Cortex of kidney (tissue), 1 donor: ENCODE data around the gene MACROD2.
"Not testable (repeated sequence)": the region's sequence is repeated elsewhere in the genome, so short reads cannot be mapped to it uniquely, and the experiment has no call there.

ENCODE experiments used
- DNase-seq: peaks from one replicate; lab custom pipeline; 2025; lab: John Stamatoyannopoulos, UW

MACROD2 gene

DNA sequence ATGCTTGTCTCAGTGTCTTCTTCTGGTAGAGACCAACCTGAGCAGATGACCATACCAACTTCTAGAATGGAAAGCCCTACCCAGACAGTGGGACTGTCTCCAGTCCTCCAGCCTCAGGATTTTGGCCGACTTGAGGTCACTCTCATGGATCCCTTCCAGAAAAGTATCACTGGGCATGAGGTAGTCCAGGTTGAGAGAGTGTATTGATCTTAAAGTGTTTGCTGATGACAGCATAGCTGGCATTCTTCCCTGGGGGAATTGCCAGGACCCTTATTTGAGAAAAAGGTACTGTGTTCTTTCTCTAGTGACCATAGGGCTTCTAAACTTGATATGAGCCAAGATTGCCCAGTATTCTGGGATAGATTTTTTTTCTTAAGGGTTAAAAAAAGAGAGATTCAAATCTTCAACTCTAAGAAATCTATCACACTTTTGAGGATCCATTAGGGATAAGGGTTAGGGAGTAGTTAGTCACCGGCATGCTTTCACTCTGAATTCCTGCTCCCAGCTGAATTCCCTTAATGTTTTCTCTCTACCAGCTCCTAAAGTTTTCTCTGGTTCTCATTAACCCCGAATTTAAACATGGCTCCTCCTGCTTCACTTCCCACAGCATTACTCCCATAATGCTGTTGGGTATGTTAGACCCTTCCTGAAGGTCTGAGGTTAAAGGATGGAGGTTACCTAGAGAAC is 415.7 kb downstream of the MACROD2 start:
- DNase-seq, result no peak

DNA sequence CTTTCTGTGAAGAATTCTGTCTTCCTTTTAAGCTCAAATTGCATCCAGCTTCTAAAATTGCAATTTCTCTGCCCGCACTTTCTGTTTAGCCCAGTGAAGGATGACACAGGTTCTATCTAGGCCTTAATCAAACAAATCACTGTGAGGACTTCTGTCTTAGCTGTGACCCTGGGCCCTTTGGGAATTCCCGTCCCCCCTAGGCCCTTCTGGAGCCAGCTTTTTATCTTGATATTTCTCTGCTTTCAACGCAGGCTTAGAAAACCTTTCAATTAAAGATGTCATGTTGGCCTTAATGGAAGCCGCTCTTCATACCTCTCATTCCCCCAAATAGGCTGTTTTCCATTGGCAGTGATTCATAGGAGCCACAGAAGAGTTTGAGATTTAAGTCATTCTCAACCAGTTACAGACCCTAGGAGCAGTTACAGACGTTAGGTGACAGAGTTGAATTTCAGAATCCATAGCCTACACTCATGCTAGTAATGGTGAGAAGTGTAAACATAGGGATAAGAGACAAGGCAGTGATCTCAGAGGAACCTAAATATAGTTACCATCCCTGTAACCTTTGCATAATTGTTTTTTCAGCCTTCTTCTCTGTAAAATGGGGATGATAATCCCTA is 416.9 kb downstream of the MACROD2 start:
- no peak for DNase-seq

DNA sequence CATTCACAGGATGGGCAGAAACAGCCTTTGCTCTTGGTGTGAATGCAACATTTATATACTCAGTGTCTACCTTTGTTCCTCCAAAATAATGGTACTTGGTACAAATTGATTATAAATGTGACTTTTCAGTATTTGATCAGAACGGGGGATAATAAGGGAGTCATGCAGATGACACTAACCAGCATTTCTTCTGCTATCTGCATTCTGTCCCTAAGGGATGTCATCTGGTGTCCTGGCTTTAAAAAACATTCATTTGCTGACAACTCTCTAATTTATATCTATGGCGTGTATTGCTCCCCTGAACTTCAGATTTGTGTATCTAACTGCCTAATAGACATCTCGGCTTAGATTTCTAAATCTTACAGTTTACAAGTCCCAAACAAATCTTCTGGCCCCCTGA is 418.5 kb downstream of the MACROD2 start:
- no peak for DNase-seq

DNA sequence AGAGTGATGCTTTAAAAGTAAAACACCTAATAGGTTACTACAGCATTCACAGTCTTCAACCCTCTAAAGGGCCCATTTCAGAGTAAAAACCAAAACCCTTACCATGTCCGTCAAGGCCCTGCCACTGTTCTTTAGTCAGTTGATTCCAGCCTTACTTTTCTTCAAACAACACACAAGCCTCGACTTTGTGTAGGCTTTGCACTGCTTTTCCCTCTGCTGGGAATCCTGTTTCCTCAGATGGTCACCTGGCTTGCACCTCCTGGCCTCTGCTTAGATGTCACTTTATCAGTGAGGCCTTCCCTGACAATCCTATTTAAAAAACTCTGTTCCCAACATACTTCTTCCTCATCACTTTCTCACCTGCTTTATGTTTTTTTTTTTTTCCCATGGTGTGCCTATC is 419.2 kb downstream of the MACROD2 start:
- no peak for DNase-seq

GRCh38 chr20:14415467-14415866 is 420.2 kb downstream of the MACROD2 start:
- DNase-seq, result no peak

DNA sequence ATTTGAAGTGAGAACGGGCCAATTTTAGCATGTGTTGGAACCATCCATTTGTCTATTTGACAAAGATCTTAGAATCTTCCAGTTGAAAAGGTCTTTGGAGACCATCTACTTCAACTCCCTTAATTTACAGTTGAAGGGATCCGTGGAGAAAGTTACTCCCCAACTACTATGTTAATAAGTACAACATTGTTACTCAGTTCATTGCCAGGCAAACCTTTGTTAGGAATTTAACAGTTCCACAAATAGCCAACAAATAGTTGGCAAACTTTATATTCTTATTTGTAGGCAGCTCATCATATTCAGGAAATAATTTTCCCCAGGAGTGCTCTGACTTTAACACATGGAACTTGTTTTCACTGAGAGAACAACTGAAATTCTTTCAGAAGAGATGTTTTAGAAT is 423.1 kb downstream of the MACROD2 start:
- DNase-seq, result no peak

GRCh38 chr20:14422892-14423291 is 427.6 kb downstream of the MACROD2 start:
- DNase-seq, result no peak

- no peak for DNase-seq
Measured at GRCh38 chr20:14431568-14431967, 436.3 kb downstream of the MACROD2 start.

- no peak for DNase-seq
Measured at GRCh38 chr20:14432085-14432484, 436.8 kb downstream of the MACROD2 start.

- DNase-seq, result no peak
Measured at GRCh38 chr20:14432597-14432996, 437.3 kb downstream of the MACROD2 start.

GRCh38 chr20:14434384-14435136 is 439.2 kb downstream of the MACROD2 start:
- DNase-seq, result no peak

DNA sequence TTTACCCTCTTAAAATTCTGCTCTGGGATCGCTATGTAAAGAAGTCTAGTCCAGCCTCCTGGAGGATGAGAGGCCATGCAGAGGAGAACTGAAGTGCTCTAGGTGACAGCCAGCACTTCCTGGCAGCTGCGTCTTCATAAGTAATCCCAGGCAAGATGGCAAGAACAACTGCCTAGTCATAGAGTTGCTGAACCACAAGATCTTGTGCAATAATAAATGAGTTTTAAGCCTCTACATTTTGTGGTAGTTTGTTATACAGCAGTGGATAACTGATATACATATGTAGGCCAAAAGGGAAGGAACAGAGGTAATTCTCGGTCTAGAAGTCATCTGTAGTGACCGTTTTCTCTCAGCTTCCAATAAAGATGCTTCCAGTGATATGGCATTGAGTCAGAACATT is 445.9 kb downstream of the MACROD2 start:
- DNase-seq, result no peak

GRCh38 chr20:14444106-14444505 is 448.8 kb downstream of the MACROD2 start:
- DNase-seq, result no peak

GRCh38 chr20:14445310-14445709 is 450.0 kb downstream of the MACROD2 start:
- no peak for DNase-seq

DNA sequence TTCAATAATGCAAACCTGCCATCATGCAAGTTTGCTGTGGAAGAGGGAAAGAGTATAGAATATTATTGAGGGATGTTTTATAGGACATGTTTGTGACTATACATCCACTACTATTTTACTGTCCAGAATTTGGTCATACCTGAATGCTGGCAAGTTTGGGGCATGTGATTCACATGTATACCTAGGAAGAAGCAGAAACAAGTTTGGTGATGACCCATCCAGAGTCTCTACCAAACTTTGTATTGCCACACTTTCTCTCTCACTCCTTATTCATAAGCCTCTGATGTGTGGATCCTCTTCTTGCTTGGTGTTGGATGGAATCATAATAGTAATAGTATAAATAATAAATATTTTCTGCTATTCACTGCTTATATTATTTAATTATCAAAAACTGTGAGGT is 450.6 kb downstream of the MACROD2 start:
- no peak for DNase-seq

DNA sequence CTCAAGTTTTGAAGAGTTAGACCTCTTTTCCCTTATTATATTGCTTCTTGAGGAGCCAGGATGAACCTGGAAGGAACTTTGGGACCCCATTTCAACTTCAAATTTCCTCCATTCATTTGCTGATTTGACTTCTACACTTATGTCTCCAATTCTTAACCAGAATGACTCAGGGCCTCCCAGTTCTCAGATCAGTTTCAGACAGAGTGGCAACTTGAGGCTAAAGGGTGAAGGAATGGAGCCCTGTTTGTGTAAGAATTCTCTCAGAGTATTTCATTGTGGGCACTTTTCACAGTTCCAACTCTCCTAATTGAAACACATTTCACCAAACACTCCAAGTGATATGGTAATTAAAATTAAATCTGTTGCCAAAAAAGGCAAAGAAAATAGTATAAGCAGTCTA is 451.1 kb downstream of the MACROD2 start:
- DNase-seq, result no peak

GRCh38 chr20:14449323-14449722 is 454.0 kb downstream of the MACROD2 start:
- no peak for DNase-seq

GRCh38 chr20:14450256-14450655 is 454.9 kb downstream of the MACROD2 start:
- DNase-seq, result no peak

DNA sequence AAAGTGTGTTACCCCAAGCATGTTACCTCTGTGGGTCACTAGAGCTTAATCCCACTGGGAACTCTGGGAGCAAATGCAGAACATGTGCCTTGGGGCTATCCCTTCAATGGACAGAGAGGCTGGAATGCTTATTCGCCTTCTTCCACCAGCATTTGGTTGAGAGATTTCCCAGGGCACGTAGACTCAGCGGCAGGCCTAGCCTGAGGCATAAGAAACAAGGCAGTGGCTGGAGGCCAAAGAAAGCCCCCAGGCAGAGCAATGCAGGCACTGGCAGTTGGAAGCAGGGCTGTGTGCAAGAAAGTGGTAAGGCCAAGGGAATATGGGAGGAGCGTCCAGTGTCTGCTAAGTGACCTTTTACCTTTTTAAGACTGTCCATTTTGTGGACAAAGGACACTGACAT is 456.1 kb downstream of the MACROD2 start:
- DNase-seq, result no peak

- DNase-seq, result no peak
Measured at GRCh38 chr20:14453259-14453658, 457.9 kb downstream of the MACROD2 start.

- DNase-seq, result no peak
Measured at GRCh38 chr20:14454296-14454695, 459.0 kb downstream of the MACROD2 start.

DNA sequence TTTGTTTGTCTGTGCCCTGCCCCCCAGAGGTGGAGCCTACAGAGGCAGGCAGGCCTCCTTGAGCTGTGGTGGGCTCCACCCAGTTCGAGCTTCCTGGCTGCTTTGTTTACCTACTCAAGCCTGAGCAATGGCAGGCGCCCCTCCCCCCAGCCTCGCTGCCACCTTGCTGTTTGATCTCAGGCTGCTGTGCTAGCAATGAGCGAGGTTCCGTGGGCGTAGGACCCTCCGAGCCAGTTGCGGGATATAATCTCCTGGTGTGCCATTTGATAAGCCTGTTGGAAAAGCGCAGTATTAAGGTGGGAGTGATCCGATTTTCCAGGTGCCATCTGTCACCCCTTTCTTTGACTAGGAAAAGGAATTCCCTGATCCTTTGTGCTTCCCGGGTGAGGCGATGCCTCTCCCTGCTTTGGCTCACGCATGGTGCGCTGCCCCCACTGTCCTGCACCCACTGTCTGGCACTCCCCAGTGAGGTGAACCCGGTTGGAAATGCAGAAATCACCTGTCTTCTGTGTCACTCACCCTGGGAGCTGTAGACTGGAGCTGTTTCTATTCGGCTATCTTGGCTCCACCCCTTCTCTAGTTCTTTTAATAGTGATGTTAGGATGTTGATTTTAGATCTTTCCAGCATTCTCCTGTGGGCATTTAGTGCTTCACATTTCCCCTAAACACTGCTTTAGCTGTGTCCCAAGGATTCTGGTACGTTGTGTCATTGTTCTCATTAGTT is 471.9 kb downstream of the MACROD2 start:
- not testable (repeated sequence) for DNase-seq
